Mesendoderm (in vitro differentiated cells): ENCODE measurements around the gene CD96.

ENCODE experiments used
- DNase-seq: peaks from one replicate; pipeline ENCODE4 v3.0.0; 2013
- H2AK5ac ChIP-seq: 2 replicates; pipeline ENCODE4 v1.6.1; 2013; ENCODE audit warnings: low read length, inconsistent platforms
- H2BK120ac ChIP-seq: 2 replicates; pipeline ENCODE4 v1.6.1; 2013; ENCODE audit warnings: low read depth, mild to moderate bottlenecking, low read length, moderate library complexity, mixed read lengths
- H2BK15ac ChIP-seq: replicated peaks from 2 replicates; pipeline ENCODE4 v1.6.1; 2013; ENCODE audit warnings: low read depth, mild to moderate bottlenecking, moderate library complexity
- H2BK5ac ChIP-seq: 2 replicates; pipeline ENCODE4 v1.6.1; 2013; ENCODE audit warnings: low read length, inconsistent platforms
- H3K18ac ChIP-seq: 2 replicates; pipeline ENCODE4 v1.6.1; 2013; ENCODE audit warnings: mild to moderate bottlenecking, low read length, mixed read lengths
- H3K23ac ChIP-seq: one replicate; pipeline ENCODE4 v1.6.1; 2013; ENCODE audit warnings: low read length
- H3K27ac ChIP-seq: 2 replicates; pipeline ENCODE4 v1.5.1; 2013; ENCODE audit warnings: low read depth, mild to moderate bottlenecking, inconsistent platforms, low read length, moderate library complexity
- H3K27me3 ChIP-seq: 2 replicates; pipeline ENCODE4 v1.6.1; 2013; ENCODE audit warnings: low read length, control low read depth, mild to moderate bottlenecking, inconsistent platforms; ENCODE audit not compliant: insufficient read depth, poor library complexity
- H3K36me3 ChIP-seq: 2 replicates; pipeline ENCODE4 v1.6.1; 2013; ENCODE audit warnings: low read length, inconsistent platforms; ENCODE audit not compliant: control insufficient read depth, insufficient read depth
- H3K4ac ChIP-seq: one replicate; pipeline ENCODE4 v1.6.1; 2013; ENCODE audit warnings: low read depth, mild to moderate bottlenecking, low read length, moderate library complexity
- H3K4me1 ChIP-seq: 2 replicates; pipeline ENCODE4 v1.6.1; 2013; ENCODE audit warnings: low read depth, low read length, inconsistent platforms; ENCODE audit not compliant: control insufficient read depth
- H3K4me2 ChIP-seq: 2 replicates; pipeline ENCODE4 v1.6.1; 2013; ENCODE audit warnings: low read length
- H3K4me3 ChIP-seq: 2 replicates; pipeline ENCODE4 v1.5.1; 2013; ENCODE audit warnings: mild to moderate bottlenecking, low read length
- H3K56ac ChIP-seq: one replicate; pipeline ENCODE4 v1.6.1; 2013; ENCODE audit warnings: low read length
- H3K79me1 ChIP-seq: 2 replicates; pipeline ENCODE4 v1.6.1; 2013; ENCODE audit warnings: low read length, inconsistent platforms
- H3K79me2 ChIP-seq: 2 replicates; pipeline ENCODE4 v1.6.1; 2013; ENCODE audit warnings: mild to moderate bottlenecking, low read length; ENCODE audit not compliant: control insufficient read depth, insufficient read depth
- H3K9ac ChIP-seq: 2 replicates; pipeline ENCODE4 v1.6.1; 2013; ENCODE audit warnings: low read length, inconsistent platforms
- H4K5ac ChIP-seq: one replicate; pipeline ENCODE4 v1.6.1; 2013; ENCODE audit warnings: low read length
- H4K8ac ChIP-seq: one replicate; pipeline ENCODE4 v1.6.1; 2013; ENCODE audit warnings: low read depth, mild to moderate bottlenecking, control low read depth, low read length, moderate library complexity
- WGBS: extraction: QIAGEN DNeasy Blood & Tissue Kit; methylation state at CpG from one replicate; pipeline ENCODE4 v1.1.7; 2013; ENCODE audit warnings: low lambda C conversion rate, missing lambda C conversion rate; ENCODE audit not compliant: insufficient coverage; ENCODE audit errors: extremely low coverage; 5-methylcytosine and 5-hydroxymethylcytosine counted together

Gene CD96

GRCh38 chr3:111650378-111651275, 108.6 kb downstream of the CD96 start:
- Histone ChIP-seq H3K4me3 (no peak overlapping the region), H3K79me2 (no peaks in the 10 kb centered on the region), H3K27ac (no peak overlapping the region), H3K23ac (no peak overlapping the region), H2BK5ac (no peak overlapping the region), H3K4me2 (no peak overlapping the region), H3K27me3 (no peaks in the 10 kb centered on the region), H3K56ac (no peak overlapping the region), H2AK5ac (no peak overlapping the region), H2BK15ac (no peak overlapping the region), H2BK120ac (no peak overlapping the region), H3K9ac (no peak overlapping the region), H3K79me1 (no peaks in the 10 kb centered on the region), H3K4ac (no peak overlapping the region), H4K8ac (no peak overlapping the region), H3K18ac (no peak overlapping the region), H3K36me3 (no peaks in the 10 kb centered on the region), H4K5ac (no peak overlapping the region), H3K4me1 (peaks cover 3% of the 10 kb centered on the region)
- DNase-seq = no peak
- no CpG with 5 or more reads among the region's 4 CpGs for WGBS

GRCh38 chr3:111652492-111653180, 110.6 kb downstream of the CD96 start:
- H3K27me3 ChIP-seq = no peaks in the 10 kb centered on the region
- H4K8ac ChIP-seq = no peak overlapping the region
- no peak overlapping the region for H3K27ac ChIP-seq
- peaks cover 3% of the 10 kb centered on the region for H3K4me1 ChIP-seq
- DNase-seq = no peak
- H3K4me2 ChIP-seq = no peak overlapping the region
- no peak overlapping the region for H3K4me3 ChIP-seq
- H3K79me1 ChIP-seq = no peaks in the 10 kb centered on the region
- H3K23ac ChIP-seq = no peak overlapping the region
- H3K36me3 ChIP-seq = no peaks in the 10 kb centered on the region
- H3K79me2 ChIP-seq = no peaks in the 10 kb centered on the region
- no peak overlapping the region for H3K4ac ChIP-seq
- no peak overlapping the region for H3K9ac ChIP-seq
- H3K18ac ChIP-seq = no peak overlapping the region
- H3K56ac ChIP-seq = no peak overlapping the region
- WGBS = no CpG with 5 or more reads among the region's 6 CpGs
- H2BK5ac ChIP-seq = no peak overlapping the region
- no peak overlapping the region for H2BK15ac ChIP-seq
- H2BK120ac ChIP-seq = no peak overlapping the region
- H2AK5ac ChIP-seq = no peak overlapping the region
- no peak overlapping the region for H4K5ac ChIP-seq

GRCh38 chr3:111653766-111654165, 111.8 kb downstream of the CD96 start:
- no peak for DNase-seq
- Histone ChIP-seq H3K4ac (no peak overlapping the region), H3K27me3 (no peaks in the 10 kb centered on the region), H4K5ac (no peak overlapping the region), H3K4me3 (no peak overlapping the region), H3K56ac (no peak overlapping the region), H3K79me2 (no peaks in the 10 kb centered on the region), H2BK15ac (no peak overlapping the region), H2BK5ac (no peak overlapping the region), H2AK5ac (no peak overlapping the region), H3K4me2 (no peak overlapping the region), H3K36me3 (no peaks in the 10 kb centered on the region), H3K79me1 (no peaks in the 10 kb centered on the region), H3K18ac (no peak overlapping the region), H4K8ac (no peak overlapping the region), H3K4me1 (peaks cover 3% of the 10 kb centered on the region), H2BK120ac (no peak overlapping the region), H3K23ac (no peak overlapping the region), H3K9ac (no peak overlapping the region), H3K27ac (no peak overlapping the region)
- no CpG with 5 or more reads among the region's 2 CpGs for WGBS

- Histone ChIP-seq H3K56ac (no peak overlapping the region), H3K4me3 (no peak overlapping the region), H3K79me1 (no peaks in the 10 kb centered on the region), H2BK5ac (no peak overlapping the region), H4K5ac (no peak overlapping the region), H4K8ac (no peak overlapping the region), H3K4me1 (no peaks in the 10 kb centered on the region), H2BK15ac (no peak overlapping the region), H3K18ac (no peak overlapping the region), H2AK5ac (no peak overlapping the region), H3K9ac (no peak overlapping the region), H3K27me3 (no peaks in the 10 kb centered on the region), H3K36me3 (no peaks in the 10 kb centered on the region), H3K23ac (no peak overlapping the region), H3K4ac (no peak overlapping the region), H2BK120ac (no peak overlapping the region), H3K4me2 (no peak overlapping the region), H3K27ac (no peak overlapping the region), H3K79me2 (no peaks in the 10 kb centered on the region)
- no CpG with 5 or more reads among the region's 3 CpGs for WGBS
- no peak for DNase-seq
These were observed 120.0 kb downstream of the CD96 start for GRCh38 chr3:111662012-111662411.

- H2BK5ac ChIP-seq = no peak overlapping the region
- H3K9ac ChIP-seq = no peak overlapping the region
- H3K18ac ChIP-seq = no peak overlapping the region
- WGBS = no CpG with 5 or more reads among the region's 3 CpGs
- H3K36me3 ChIP-seq = no peaks in the 10 kb centered on the region
- H3K56ac ChIP-seq = no peak overlapping the region
- H3K23ac ChIP-seq = no peak overlapping the region
- no peaks in the 10 kb centered on the region for H3K79me2 ChIP-seq
- H3K27ac ChIP-seq = no peak overlapping the region
- no peak overlapping the region for H3K4me3 ChIP-seq
- H3K27me3 ChIP-seq = no peaks in the 10 kb centered on the region
- no peak overlapping the region for H4K8ac ChIP-seq
- H3K4ac ChIP-seq = no peak overlapping the region
- no peak overlapping the region for H2BK120ac ChIP-seq
- H4K5ac ChIP-seq = no peak overlapping the region
- no peak overlapping the region for H2AK5ac ChIP-seq
- H3K4me2 ChIP-seq = no peak overlapping the region
- no peaks in the 10 kb centered on the region for H3K79me1 ChIP-seq
- H3K4me1 ChIP-seq = no peaks in the 10 kb centered on the region
- no peak for DNase-seq
- no peak overlapping the region for H2BK15ac ChIP-seq
These were observed 120.9 kb downstream of the CD96 start for GRCh38 chr3:111662907-111663306.
